ENCODE results near the gene TPCN2. TPM values are rescaled to one million over a fixed set of nuclear protein-coding genes. Genes with fewer than 3 reads are reported as not detected.
A peak's percentile ranks its signal among the peaks of the same experiment; 100 is the strongest.

Gene TPCN2
- total RNA-seq, 6 donors from 2014 or later: 12.5 to 61.8 (median 18.8) TPM

GRCh38 chr11:69061713-69062053 is 13.0 kb downstream of the TPCN2 start:
- ATAC-seq (ENCODE audit: low FRiP score in 2 of 2): no peak
- WGBS, 2 donors: 77 to 83% methylated on average over 4 of the region's 4 CpGs

GRCh38 chr11:69062169-69062855 is 13.6 kb downstream of the TPCN2 start:
- Histone ChIP-seq H3K4me3 (no peak overlapping the region), H3K36me3 (peaks cover 8 to 61% (median 41%) of the 10 kb centered on the region in 4 donors), H3K4me1 (no peaks in the 10 kb centered on the region), H3K27me3 (no peaks in the 10 kb centered on the region), H3K9me3 (no peaks in the 10 kb centered on the region), H3K27ac (no peak overlapping the region)
- 94 to 95% methylated on average over 13 to 15 of the region's 15 CpGs for WGBS, 2 donors
- TF ChIP-seq EP300 (IDR thresholded peaks at IDR 0.05) (no peak), POLR2A (IDR thresholded peaks at IDR 0.05) (no peak), POLR2AphosphoS5 (IDR thresholded peaks at IDR 0.05) (no peak), CTCF (IDR thresholded peaks at IDR 0.05) (no peak)
- DNase-seq: peak in 1 of 2 donors; percentile 34
- no peak for ATAC-seq (ENCODE audit: low FRiP score in 2 of 2)

More at GRCh38 chr11:69061713-69062053, 13.0 kb downstream of the TPCN2 start:
- no peak for TF ChIP-seq POLR2AphosphoS5 (IDR thresholded peaks at IDR 0.05)
- no peak for TF ChIP-seq EP300 (IDR thresholded peaks at IDR 0.05)
- no peak for TF ChIP-seq POLR2A (IDR thresholded peaks at IDR 0.05)
- TF ChIP-seq CTCF (IDR thresholded peaks at IDR 0.05): no peak
- Histone ChIP-seq H3K27me3 (no peaks in the 10 kb centered on the region), H3K36me3 (peaks cover 8 to 60% (median 40%) of the 10 kb centered on the region in 4 donors), H3K9me3 (no peaks in the 10 kb centered on the region), H3K4me3 (no peak overlapping the region), H3K4me1 (no peaks in the 10 kb centered on the region), H3K27ac (no peak overlapping the region)
- no peak for DNase-seq

GRCh38 chr11:69062873-69063651 is 14.3 kb downstream of the TPCN2 start:
- TF ChIP-seq POLR2AphosphoS5 (IDR thresholded peaks at IDR 0.05) (no peak), POLR2A (IDR thresholded peaks at IDR 0.05) (no peak), CTCF (IDR thresholded peaks at IDR 0.05) (no peak), EP300 (IDR thresholded peaks at IDR 0.05) (no peak)
- ATAC-seq (ENCODE audit: low FRiP score in 2 of 2): no peak
- Histone ChIP-seq H3K27me3 (no peaks in the 10 kb centered on the region), H3K4me3 (no peak overlapping the region), H3K4me1 (no peaks in the 10 kb centered on the region), H3K9me3 (no peaks in the 10 kb centered on the region), H3K36me3 (peaks cover 4 to 61% (median 39%) of the 10 kb centered on the region in 4 donors), H3K27ac (no peak overlapping the region)
- peak in 1 of 2 donors; percentile 62 for DNase-seq
- 93 to 95% methylated on average over 27 to 28 of the region's 34 CpGs for WGBS, 2 donors

- Histone ChIP-seq H3K4me3 (no peak overlapping the region), H3K27me3 (no peaks in the 10 kb centered on the region), H3K27ac (no peak overlapping the region), H3K36me3 (peaks cover 4 to 57% (median 37%) of the 10 kb centered on the region in 4 donors), H3K4me1 (no peaks in the 10 kb centered on the region), H3K9me3 (no peaks in the 10 kb centered on the region)
- WGBS, 2 donors: 95 to 100% methylated on average over 4 to 13 of the region's 14 CpGs
- DNase-seq: peak in 1 of 2 donors; percentile 58
- TF ChIP-seq EP300 (IDR thresholded peaks at IDR 0.05): no peak
- ATAC-seq (ENCODE audit: low FRiP score in 2 of 2): no peak
These were observed 15.0 kb downstream of the TPCN2 start for GRCh38 chr11:69063652-69064260.

GRCh38 chr11:69064394-69064957 is 15.7 kb downstream of the TPCN2 start:
- Histone ChIP-seq H3K27me3 (no peaks in the 10 kb centered on the region), H3K36me3 (peaks cover 4 to 51% (median 31%) of the 10 kb centered on the region in 4 donors), H3K27ac (no peak overlapping the region), H3K9me3 (no peaks in the 10 kb centered on the region), H3K4me1 (no peaks in the 10 kb centered on the region), H3K4me3 (no peak overlapping the region)
- peak in 1 of 2 donors; percentile 38 for DNase-seq
- TF ChIP-seq CTCF (IDR thresholded peaks at IDR 0.05) (no peak), EP300 (IDR thresholded peaks at IDR 0.05) (no peak)
- no peak for ATAC-seq (ENCODE audit: low FRiP score in 2 of 2)
- WGBS, 2 donors: 79 to 82% methylated on average over 14 to 16 of the region's 16 CpGs

All from upper lobe of left lung (tissue), 6 donors.